OCI-LY3 (cell line): ENCODE results near the gene RASL11A.

Experiments
- H2AFZ ChIP-seq: fragments of 200-600, 300-600 bp; shearing (Covaris generic); 2 replicates; pipeline ENCODE4 v1.6.0; 2014; ENCODE audit warnings: antibody characterized with exemption, low read depth, low read length
- H3K27ac ChIP-seq: fragments of 200-600, 300-600 bp; sonication (generic); 2 replicates; pipeline ENCODE4 v1.5.1; 2014; ENCODE audit warnings: mild to moderate bottlenecking, low read length, moderate library complexity, mixed read lengths
- H3K27me3 ChIP-seq: fragments of 200-600, 300-600 bp; sonication (generic); 2 replicates; pipeline ENCODE4 v1.6.1; 2014; ENCODE audit warnings: low read depth, low read length, mixed read lengths
- H3K36me3 ChIP-seq: fragments of 200-600, 300-600 bp; sonication (generic); replicated peaks from 2 replicates; pipeline ENCODE3; 2014; ENCODE audit warnings: low read depth, low read length, mixed read lengths
- H3K4me1 ChIP-seq: fragments of 300-600, 200-600 bp; sonication (generic); 2 replicates; pipeline ENCODE4 v1.6.1; 2014; ENCODE audit warnings: low read length, mixed read lengths
- H3K4me2 ChIP-seq: fragments of 200-600, 300-600 bp; sonication (generic); 2 replicates; pipeline ENCODE4 v1.6.1; 2014; ENCODE audit warnings: low read length, mixed read lengths
- H3K4me3 ChIP-seq: fragments of 300-600, 200-600 bp; sonication (generic); 2 replicates; pipeline ENCODE4 v1.5.1; 2014; ENCODE audit warnings: antibody characterized with exemption, mild to moderate bottlenecking, low read length, moderate library complexity
- H3K79me2 ChIP-seq: fragments of 300-600, 200-600 bp; shearing (Covaris generic); 2 replicates; pipeline ENCODE4 v1.6.1; 2014; ENCODE audit warnings: mild to moderate bottlenecking, low read length, mixed read lengths
- H3K9ac ChIP-seq: fragments of 300-600, 200-600 bp; shearing (Covaris generic); 2 replicates; pipeline ENCODE4 v1.6.0; 2014; ENCODE audit warnings: mild to moderate bottlenecking, low read length, moderate library complexity
- H3K9me3 ChIP-seq: fragments of 200-600, 300-600 bp; shearing (Covaris generic); 2 replicates; pipeline ENCODE4 v1.6.1; 2014; ENCODE audit warnings: low read length, mixed read lengths; ENCODE audit not compliant: insufficient read depth
- H4K20me1 ChIP-seq: fragments of 200-600, 300-600 bp; sonication (generic); 2 replicates; pipeline ENCODE4 v1.6.1; 2016; ENCODE audit warnings: low read length, mixed read lengths; ENCODE audit not compliant: insufficient read depth
- EZH2phosphoT487 ChIP-seq: fragments of 200-600 bp; shearing (Covaris generic); IDR thresholded peaks from 2 replicates; pipeline ENCODE4 v1.6.1; 2018; ENCODE audit warnings: antibody characterized with exemption, mixed run types, low read depth
- TF ChIP-seq, protein P1 (sequence below): fragments of 200-600, 300-600 bp; sonication (generic); IDR thresholded peaks from 2 replicates; pipeline ENCODE4 v1.5.1; 2014; ENCODE audit warnings: antibody characterized with exemption, low read length, low read depth

Gene RASL11A

DNA sequence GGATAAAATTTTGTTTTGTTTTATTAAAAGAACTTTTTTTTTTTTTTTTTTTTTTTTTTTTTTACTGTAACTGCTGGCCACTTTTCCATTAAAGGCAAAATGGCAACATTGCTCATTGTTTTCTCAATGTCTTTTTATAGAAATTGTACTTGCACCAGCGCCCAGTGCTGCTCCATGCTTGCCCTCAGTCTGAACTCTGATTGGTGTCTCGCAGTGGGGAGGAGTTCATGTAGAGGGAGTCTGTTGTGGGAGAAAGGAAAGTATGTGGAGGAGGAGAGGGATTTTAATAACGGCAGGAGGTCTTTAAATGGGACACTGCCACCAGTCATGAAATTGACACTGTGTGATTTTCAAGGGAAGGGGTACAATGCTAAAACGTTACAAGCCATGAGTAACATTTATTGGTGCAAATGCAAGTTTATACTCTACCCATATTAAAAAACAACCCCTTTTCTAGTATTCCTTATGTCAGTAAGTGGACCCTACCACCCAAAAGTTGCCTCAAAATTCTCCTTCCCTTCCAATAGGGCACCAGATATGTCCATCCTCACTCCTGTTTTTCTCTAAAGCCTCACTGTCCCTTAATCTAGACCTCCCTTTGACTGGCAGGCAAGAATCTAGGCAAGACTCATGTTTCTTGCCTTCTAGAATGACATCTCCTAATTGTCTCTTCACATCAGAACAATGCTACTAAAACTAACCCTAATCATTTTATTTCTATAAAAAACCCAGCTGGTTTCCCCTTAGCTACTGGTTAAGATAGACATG is 3.2 kb downstream of the RASL11A start:
- peaks cover 3% of the 10 kb centered on the region; the same call in 1 of the 2 replicates for H3K4me1 ChIP-seq
- H3K27me3 ChIP-seq: 0 out of 2 replicates have a peak, but pooled peaks cover 8% of the 10 kb centered on the region
- no peak overlapping the region for H2AFZ ChIP-seq
- H3K36me3 ChIP-seq: no peaks in the 10 kb centered on the region
- H3K4me3 ChIP-seq: no peak overlapping the region
- no peak overlapping the region for H3K27ac ChIP-seq
- TF ChIP-seq, protein P1, sequence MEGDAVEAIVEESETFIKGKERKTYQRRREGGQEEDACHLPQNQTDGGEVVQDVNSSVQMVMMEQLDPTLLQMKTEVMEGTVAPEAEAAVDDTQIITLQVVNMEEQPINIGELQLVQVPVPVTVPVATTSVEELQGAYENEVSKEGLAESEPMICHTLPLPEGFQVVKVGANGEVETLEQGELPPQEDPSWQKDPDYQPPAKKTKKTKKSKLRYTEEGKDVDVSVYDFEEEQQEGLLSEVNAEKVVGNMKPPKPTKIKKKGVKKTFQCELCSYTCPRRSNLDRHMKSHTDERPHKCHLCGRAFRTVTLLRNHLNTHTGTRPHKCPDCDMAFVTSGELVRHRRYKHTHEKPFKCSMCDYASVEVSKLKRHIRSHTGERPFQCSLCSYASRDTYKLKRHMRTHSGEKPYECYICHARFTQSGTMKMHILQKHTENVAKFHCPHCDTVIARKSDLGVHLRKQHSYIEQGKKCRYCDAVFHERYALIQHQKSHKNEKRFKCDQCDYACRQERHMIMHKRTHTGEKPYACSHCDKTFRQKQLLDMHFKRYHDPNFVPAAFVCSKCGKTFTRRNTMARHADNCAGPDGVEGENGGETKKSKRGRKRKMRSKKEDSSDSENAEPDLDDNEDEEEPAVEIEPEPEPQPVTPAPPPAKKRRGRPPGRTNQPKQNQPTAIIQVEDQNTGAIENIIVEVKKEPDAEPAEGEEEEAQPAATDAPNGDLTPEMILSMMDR: no peak
- no peak for TF ChIP-seq EZH2phosphoT487
- no peak overlapping the region for H3K9ac ChIP-seq
- no peaks in the 10 kb centered on the region for H3K9me3 ChIP-seq
- H3K4me2 ChIP-seq: no peak overlapping the region
- no peaks in the 10 kb centered on the region for H3K79me2 ChIP-seq
- H4K20me1 ChIP-seq: no peaks in the 10 kb centered on the region

DNA sequence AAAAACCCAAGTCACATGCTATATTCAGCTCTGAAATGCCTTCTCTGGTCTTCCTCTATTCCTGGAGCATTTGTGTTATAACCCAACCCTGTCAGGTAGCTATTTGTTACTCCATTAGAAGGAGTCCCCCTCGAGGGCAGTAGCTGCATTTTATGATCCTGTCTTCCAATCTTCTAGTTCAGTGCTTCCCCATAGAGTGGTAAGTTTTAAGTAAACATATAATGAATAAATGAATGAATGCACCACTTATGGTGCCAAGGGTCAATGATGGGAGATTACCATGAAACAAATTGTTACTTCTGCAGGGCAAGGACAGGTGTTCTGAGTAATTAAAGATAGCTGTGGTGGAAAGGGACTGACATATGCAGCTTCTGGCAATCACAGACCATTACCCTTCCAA is 4.0 kb downstream of the RASL11A start:
- H3K79me2 ChIP-seq: no peaks in the 10 kb centered on the region
- no peak overlapping the region for H3K4me3 ChIP-seq
- peaks cover 3% of the 10 kb centered on the region; the same call in 1 of the 2 replicates for H3K4me1 ChIP-seq
- H3K9ac ChIP-seq: no peak overlapping the region
- H4K20me1 ChIP-seq: no peaks in the 10 kb centered on the region
- no peaks in the 10 kb centered on the region for H3K9me3 ChIP-seq
- H3K27ac ChIP-seq: no peak overlapping the region
- no peaks in the 10 kb centered on the region for H3K36me3 ChIP-seq
- H2AFZ ChIP-seq: no peak overlapping the region
- H3K4me2 ChIP-seq: no peak overlapping the region
- TF ChIP-seq, protein P1: no peak
- no peak for TF ChIP-seq EZH2phosphoT487
- H3K27me3 ChIP-seq: 0 out of 2 replicates have a peak, but pooled peaks cover 8% of the 10 kb centered on the region

DNA sequence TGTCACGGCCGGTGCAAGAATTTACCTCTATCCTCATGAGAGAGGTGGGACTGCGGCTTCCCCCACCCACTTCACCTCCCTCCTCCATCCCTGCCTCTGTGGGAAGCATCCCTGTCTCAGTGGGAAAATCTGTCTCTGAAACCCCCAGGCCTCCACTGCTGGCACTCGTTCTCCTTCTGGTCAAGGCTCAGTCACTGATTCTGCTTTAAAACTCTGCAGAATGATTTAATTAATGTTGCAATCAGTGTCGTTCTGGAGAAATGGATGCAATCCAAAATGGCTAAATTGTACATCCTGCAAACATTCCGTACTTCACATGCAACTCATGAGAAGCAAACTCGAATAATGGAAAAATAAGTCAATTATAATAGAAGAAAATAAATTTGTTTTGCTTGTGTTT is 5.6 kb downstream of the RASL11A start:
- TF ChIP-seq, protein P1: no peak
- TF ChIP-seq EZH2phosphoT487: no peak

GRCh38 chr13:27279506-27279905 is 8.9 kb downstream of the RASL11A start:
- H4K20me1 ChIP-seq: no peaks in the 10 kb centered on the region
- H3K27me3 ChIP-seq: 0 out of 2 replicates have a peak, but pooled peaks cover 5% of the 10 kb centered on the region
- no peak for TF ChIP-seq EZH2phosphoT487
- TF ChIP-seq, protein P1: no peak
- H3K4me1 ChIP-seq: no peaks in the 10 kb centered on the region
- H3K36me3 ChIP-seq: no peaks in the 10 kb centered on the region
- H3K4me3 ChIP-seq: no peak overlapping the region
- H3K9me3 ChIP-seq: no peaks in the 10 kb centered on the region
- H3K27ac ChIP-seq: no peak overlapping the region
- no peak overlapping the region for H2AFZ ChIP-seq
- no peaks in the 10 kb centered on the region for H3K79me2 ChIP-seq
- H3K4me2 ChIP-seq: no peak overlapping the region
- no peak overlapping the region for H3K9ac ChIP-seq

More for the DNA sequence above, 5.6 kb downstream of the RASL11A start:
- Histone ChIP-seq H3K27me3 (0 out of 2 replicates have a peak, but pooled peaks cover 8% of the 10 kb centered on the region), H3K9ac (no peak overlapping the region), H3K36me3 (no peaks in the 10 kb centered on the region), H4K20me1 (no peaks in the 10 kb centered on the region), H2AFZ (no peak overlapping the region), H3K4me3 (no peak overlapping the region), H3K9me3 (no peaks in the 10 kb centered on the region), H3K4me1 (peaks cover 2% of the 10 kb centered on the region; the same call in 1 of the 2 replicates), H3K4me2 (no peak overlapping the region), H3K27ac (no peak overlapping the region), H3K79me2 (no peaks in the 10 kb centered on the region)
